H9 (cell line): Measurements from ENCODE around the gene TTC7B. TPM values are rescaled to one million over a fixed set of nuclear protein-coding genes. Genes with fewer than 3 reads are reported as not detected.

Experiments
- DNase-seq: peaks from one replicate; pipeline ENCODE4 v3.0.0-alpha.2; 2017
- H2AFZ ChIP-seq: one replicate; pipeline ENCODE4 v1.6.1; 2013; ENCODE audit warnings: mild to moderate bottlenecking, low read length, control low read depth, moderate library complexity
- H2AK5ac ChIP-seq: 2 replicates; pipeline ENCODE4 v1.6.1; 2013; ENCODE audit warnings: low read length, control low read depth, mixed read lengths; ENCODE audit not compliant: insufficient read length
- H2BK120ac ChIP-seq: one replicate; pipeline ENCODE4 v1.6.1; 2013; ENCODE audit warnings: low read depth, mild to moderate bottlenecking, low read length, control low read depth, inconsistent platforms; ENCODE audit not compliant: poor library complexity, severe bottlenecking
- H2BK12ac ChIP-seq: 2 replicates; pipeline ENCODE4 v1.6.1; 2013; ENCODE audit warnings: low read length, control low read depth, mixed read lengths, low read depth; ENCODE audit not compliant: insufficient read length
- H2BK15ac ChIP-seq: 2 replicates; pipeline ENCODE4 v1.6.1; 2013; ENCODE audit warnings: low read depth, low read length, control low read depth
- H2BK20ac ChIP-seq: one replicate; pipeline ENCODE4 v1.6.1; 2013; ENCODE audit warnings: low read depth, mild to moderate bottlenecking, low read length, control low read depth, inconsistent platforms; ENCODE audit not compliant: poor library complexity, severe bottlenecking
- H2BK5ac ChIP-seq: 2 replicates; pipeline ENCODE4 v1.6.1; 2013; ENCODE audit warnings: low read length, control low read depth, mixed read lengths; ENCODE audit not compliant: insufficient read length
- H3K14ac ChIP-seq: 2 replicates; pipeline ENCODE4 v1.6.1; 2013; ENCODE audit warnings: low read length, control low read depth; ENCODE audit not compliant: insufficient read depth
- H3K18ac ChIP-seq: 2 replicates; pipeline ENCODE4 v1.6.1; 2013; ENCODE audit warnings: low read depth, mild to moderate bottlenecking, mixed read lengths, low read length, control low read depth; ENCODE audit not compliant: insufficient read length
- H3K23ac ChIP-seq: 2 replicates; pipeline ENCODE4 v1.6.1; 2013; ENCODE audit warnings: low read length, control low read depth, mixed read lengths, low read depth; ENCODE audit not compliant: insufficient read length
- H3K23me2 ChIP-seq: 2 replicates; pipeline ENCODE4 v1.6.1; 2013; ENCODE audit warnings: low read depth, mild to moderate bottlenecking, mixed read lengths, low read length, control low read depth; ENCODE audit not compliant: insufficient read length, poor library complexity, severe bottlenecking
- H3K27ac ChIP-seq: 2 replicates; pipeline ENCODE4 v1.5.1; 2013; ENCODE audit warnings: low read length, control low read depth, mixed read lengths, low read depth; ENCODE audit not compliant: insufficient read length
- H3K27me3 ChIP-seq: 2 replicates; pipeline ENCODE4 v1.6.1; 2013; ENCODE audit warnings: low read length, control low read depth, inconsistent platforms; ENCODE audit not compliant: insufficient read depth
- H3K4ac ChIP-seq: 2 replicates; pipeline ENCODE4 v1.6.1; 2013; ENCODE audit warnings: low read depth, mild to moderate bottlenecking, control low read depth, inconsistent platforms, low read length, moderate library complexity
- H3K4me1 ChIP-seq: 2 replicates; pipeline ENCODE4 v1.6.1; 2013; ENCODE audit warnings: low read length, control low read depth, inconsistent platforms; ENCODE audit not compliant: insufficient read depth
- H3K4me2 ChIP-seq: 2 replicates; pipeline ENCODE4 v1.6.1; 2013; ENCODE audit warnings: low read length, control low read depth, mixed read lengths; ENCODE audit not compliant: insufficient read length, insufficient read depth
- H3K56ac ChIP-seq: 2 replicates; pipeline ENCODE4 v1.6.1; 2013; ENCODE audit warnings: low read depth, mild to moderate bottlenecking, mixed read lengths, low read length, control low read depth; ENCODE audit not compliant: insufficient read length
- H3K79me1 ChIP-seq: 2 replicates; pipeline ENCODE4 v1.6.1; 2013; ENCODE audit warnings: low read depth, mild to moderate bottlenecking, moderate library complexity, low read length, control low read depth, inconsistent platforms; ENCODE audit not compliant: insufficient read depth, poor library complexity, severe bottlenecking
- H3K79me2 ChIP-seq: 2 replicates; pipeline ENCODE4 v1.6.1; 2013; ENCODE audit warnings: low read length, control low read depth, inconsistent platforms; ENCODE audit not compliant: insufficient read depth
- H3K9ac ChIP-seq: 2 replicates; pipeline ENCODE4 v1.6.1; 2013; ENCODE audit warnings: low read length, control low read depth, mixed read lengths; ENCODE audit not compliant: insufficient read length; ENCODE audit errors: extremely low read depth
- H3K9me3 ChIP-seq: one replicate; pipeline ENCODE4 v1.6.1; 2013; ENCODE audit warnings: low read depth, low read length, inconsistent platforms; ENCODE audit not compliant: control insufficient read depth
- H3T11ph ChIP-seq: one replicate; pipeline ENCODE4 v1.6.1; 2013; ENCODE audit warnings: mild to moderate bottlenecking, low read length, control low read depth, inconsistent platforms
- H4K20me1 ChIP-seq: one replicate; pipeline ENCODE4 v1.6.1; 2013; ENCODE audit not compliant: control insufficient read depth, insufficient read length, insufficient read depth
- H4K5ac ChIP-seq: 2 replicates; pipeline ENCODE4 v1.6.1; 2013; ENCODE audit warnings: low read depth, mild to moderate bottlenecking, mixed read lengths, low read length, control low read depth; ENCODE audit not compliant: insufficient read length
- H4K8ac ChIP-seq: replicated peaks from 2 replicates; pipeline ENCODE4 v1.6.1; 2013; ENCODE audit warnings: low read length, control low read depth, mixed read lengths, low read depth; ENCODE audit not compliant: insufficient read length
- H4K91ac ChIP-seq: 2 replicates; pipeline ENCODE4 v1.6.1; 2013; ENCODE audit warnings: low read depth, mild to moderate bottlenecking, moderate library complexity, mixed read lengths, low read length, control low read depth; ENCODE audit not compliant: insufficient read length
- H3K27ac Mint-ChIP-seq, 3 experiments: 2 replicates in 2 of 3; 3 replicates in 1 of 3; pipeline ENCODE4 v1.8.0; 2020 to 2021; ENCODE audit warnings: mixed read lengths in 3 of 3, mild to moderate bottlenecking in 1 of 3, moderate library complexity in 1 of 3
- H3K27me3 Mint-ChIP-seq: 2 replicates; pipeline ENCODE4 v1.8.0; 2021; ENCODE audit warnings: low read depth, mild to moderate bottlenecking, moderate library complexity, mixed read lengths
- H3K36me3 Mint-ChIP-seq, 3 experiments: 2 replicates in 2 of 3; 3 replicates in 1 of 3; pipeline ENCODE4 v1.8.0; 2020 to 2021; ENCODE audit warnings: low read depth in 3 of 3, mixed read lengths in 3 of 3; ENCODE audit not compliant: insufficient read depth in 1 of 3
- H3K4me1 Mint-ChIP-seq, 2 experiments: 2 replicates each; pipeline ENCODE4 v1.8.0; 2020; ENCODE audit warnings: mixed read lengths in 2 of 2
- H3K4me3 Mint-ChIP-seq, 2 experiments: 2 replicates in 1 of 2; 3 replicates in 1 of 2; pipeline ENCODE4 v1.8.0; 2020 to 2021; ENCODE audit warnings: mild to moderate bottlenecking in 2 of 2, mixed read lengths in 2 of 2, moderate library complexity in 1 of 2
- H3K9me3 Mint-ChIP-seq, 2 experiments: 2 replicates in 1 of 2; 3 replicates in 1 of 2; pipeline ENCODE4 v1.8.0; 2020; ENCODE audit warnings: mild to moderate bottlenecking in 2 of 2, mixed read lengths in 2 of 2, moderate library complexity in 1 of 2
- CTCF ChIP-seq: fragments of 200-600 bp; sonication (generic); conservative IDR thresholded peaks from 3 replicates; pipeline ENCODE4 v1.8.0; 2021; ENCODE audit warnings: antibody characterized with exemption, mild to moderate bottlenecking
- WGBS: extraction: QIAGEN DNeasy Blood & Tissue Kit; methylation state at CpG from one replicate; pipeline ENCODE4 v1.1.7; 2013; ENCODE audit warnings: missing lambda C conversion rate, low lambda C conversion rate, mixed read lengths; ENCODE audit not compliant: insufficient read length; ENCODE audit errors: extremely low coverage; 5-methylcytosine and 5-hydroxymethylcytosine counted together
- total RNA-seq: library from RNA; stranded (reverse); gene quantifications from 2 replicates; pipeline ENCODE4 v1.2.1, GENCODE V29; 2021

TTC7B gene
- total RNA-seq, 1 experiment from 2014 or later, result 33.7 TPM

GRCh38 chr14:90621201-90621600 is 195.0 kb downstream of the TTC7B start:
- no peak overlapping the region for H4K5ac ChIP-seq
- no peak overlapping the region for H2BK120ac ChIP-seq
- no peak overlapping the region for H3K4me2 ChIP-seq
- no peak overlapping the region for H2BK20ac ChIP-seq
- H2AK5ac ChIP-seq, result no peak overlapping the region
- no peaks in the 10 kb centered on the region for H3K27me3 ChIP-seq
- no peak overlapping the region for H3K4ac ChIP-seq
- H4K20me1 ChIP-seq, result no peaks in the 10 kb centered on the region
- no peaks in the 10 kb centered on the region for H3K23me2 ChIP-seq
- Mint-ChIP-seq H3K4me1 (peaks cover 30 to 39% of the 10 kb centered on the region in 2 experiments), H3K36me3 (peaks cover 0 to 2% (median 0%) of the 10 kb centered on the region in 3 experiments; a peak in 1 of 7 replicates), H3K27ac (no peak overlapping the region), H3K4me3 (no peak overlapping the region), H3K9me3 (no peaks in the 10 kb centered on the region; a peak in 1 of 5 replicates), H3K27me3 (no peaks in the 10 kb centered on the region)
- no peak overlapping the region for H3K23ac ChIP-seq
- H2BK5ac ChIP-seq, result no peak overlapping the region
- H4K8ac ChIP-seq, result no peak overlapping the region
- no peak overlapping the region for H3T11ph ChIP-seq
- H4K91ac ChIP-seq, result no peak overlapping the region
- H3K4me1 ChIP-seq, result peaks cover 7% of the 10 kb centered on the region; the same call in 1 of the 2 replicates
- H3K18ac ChIP-seq, result no peak overlapping the region
- H3K9me3 ChIP-seq, result no peaks in the 10 kb centered on the region
- no peak for TF ChIP-seq CTCF
- no peak overlapping the region for H3K56ac ChIP-seq
- no peak overlapping the region for H3K9ac ChIP-seq
- no peaks in the 10 kb centered on the region for H3K79me2 ChIP-seq
- no peak overlapping the region for H2AFZ ChIP-seq
- H2BK15ac ChIP-seq, result no peak overlapping the region
- no CpG with 5 or more reads among the region's 32 CpGs for WGBS
- H2BK12ac ChIP-seq, result no peak overlapping the region
- DNase-seq, result no peak
- no peaks in the 10 kb centered on the region for H3K79me1 ChIP-seq
- H3K14ac ChIP-seq, result no peak overlapping the region; the same call in 1 of the 2 replicates
- no peak overlapping the region for H3K27ac ChIP-seq
